ENCODE results near the gene REEP3. TPM values are rescaled to one million over a fixed set of nuclear protein-coding genes. Genes with fewer than 3 reads are reported as not detected.
"Not testable (repeated sequence)": the region's sequence is repeated elsewhere in the genome, so short reads cannot be mapped to it uniquely, and the experiment has no call there.

The REEP3 gene
- total RNA-seq, 1 donor from 2014 or later = 53.4 TPM

DNA sequence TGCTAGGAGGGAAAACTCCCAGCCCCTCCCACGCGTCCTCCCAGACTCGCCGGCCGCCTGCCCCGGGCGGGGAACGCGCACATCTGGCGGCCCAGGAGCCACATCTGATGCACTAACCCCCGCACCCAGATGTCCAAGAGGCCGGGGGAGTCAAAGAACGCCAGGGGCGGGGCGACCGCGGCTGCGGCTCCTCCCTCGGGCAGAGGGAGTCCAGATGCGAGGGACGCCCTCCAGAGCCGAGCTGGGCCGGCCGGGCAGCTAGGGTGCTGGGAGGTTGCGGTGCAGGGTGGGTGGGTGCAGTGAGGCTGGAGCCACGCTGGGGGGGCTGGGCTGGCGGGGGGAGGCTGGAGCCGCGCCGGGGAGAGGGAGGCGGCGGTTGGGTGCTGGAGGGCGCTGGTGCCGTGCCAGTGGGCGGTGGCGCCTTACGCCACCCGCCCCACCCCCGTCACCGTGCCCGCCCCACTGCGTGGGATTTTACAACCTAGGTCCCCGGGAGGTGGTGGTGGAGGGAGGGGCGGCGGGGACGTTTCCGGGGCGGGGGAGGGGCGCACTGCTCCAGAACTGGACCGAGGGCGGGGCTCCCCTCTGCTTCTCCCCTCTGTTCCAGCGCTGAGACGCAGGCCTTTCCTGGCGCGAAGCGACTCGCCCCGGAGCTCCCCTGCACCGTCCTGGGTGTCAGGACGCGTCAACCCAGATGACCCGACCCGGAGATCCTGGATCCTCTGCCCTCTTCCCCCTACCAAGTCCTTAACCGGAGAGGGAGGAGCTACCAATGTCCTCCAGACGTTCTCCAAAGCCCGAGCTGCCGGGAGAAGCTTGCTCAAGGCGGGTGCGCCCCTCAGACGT is 109.1 kb downstream of the REEP3 start:
- DNase-seq (ENCODE audit: low spot score) = peak; percentile 86

DNA sequence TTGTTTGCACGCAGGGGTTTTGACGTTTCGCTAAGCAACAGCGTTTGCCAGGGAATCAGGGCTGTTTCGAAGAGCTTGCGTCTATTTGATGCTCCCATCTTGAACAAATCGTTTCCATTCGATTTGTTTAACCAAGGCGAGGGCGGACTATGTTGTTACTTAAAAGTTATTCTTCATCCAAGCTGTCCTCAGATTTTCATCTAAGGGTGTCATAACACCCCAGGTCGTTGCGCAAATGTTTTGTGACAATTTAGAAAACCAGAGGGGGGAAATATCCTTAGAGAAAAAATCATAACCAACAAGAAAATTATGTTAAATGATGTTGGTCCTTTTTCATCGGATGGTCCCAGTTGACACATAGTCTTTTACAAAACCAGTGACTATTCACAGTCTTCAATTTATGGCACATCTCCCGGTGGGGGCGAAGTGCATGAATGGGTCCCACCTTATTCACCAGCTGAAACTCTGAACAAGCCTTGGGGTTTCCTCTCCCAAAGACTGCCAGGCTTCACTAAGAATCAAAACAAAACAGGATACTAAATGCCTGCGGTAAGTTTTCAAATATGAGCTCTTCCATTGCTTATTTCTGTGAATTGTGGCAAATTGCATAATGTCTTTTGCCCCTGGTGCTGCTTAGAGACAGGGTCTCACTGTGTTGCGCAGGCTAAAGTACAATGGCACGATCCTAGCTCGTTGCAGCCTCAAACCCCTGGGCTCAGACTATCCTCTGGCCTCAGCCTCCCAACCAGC is 109.9 kb downstream of the REEP3 start:
- DNase-seq (ENCODE audit: low spot score) = no peak

- no peak for DNase-seq (ENCODE audit: low spot score)
Observed at GRCh38 chr10:63631991-63632390, 110.8 kb downstream of the REEP3 start.

- no peak for DNase-seq (ENCODE audit: low spot score)
Observed at GRCh38 chr10:63633677-63634487, 112.7 kb downstream of the REEP3 start.

DNA sequence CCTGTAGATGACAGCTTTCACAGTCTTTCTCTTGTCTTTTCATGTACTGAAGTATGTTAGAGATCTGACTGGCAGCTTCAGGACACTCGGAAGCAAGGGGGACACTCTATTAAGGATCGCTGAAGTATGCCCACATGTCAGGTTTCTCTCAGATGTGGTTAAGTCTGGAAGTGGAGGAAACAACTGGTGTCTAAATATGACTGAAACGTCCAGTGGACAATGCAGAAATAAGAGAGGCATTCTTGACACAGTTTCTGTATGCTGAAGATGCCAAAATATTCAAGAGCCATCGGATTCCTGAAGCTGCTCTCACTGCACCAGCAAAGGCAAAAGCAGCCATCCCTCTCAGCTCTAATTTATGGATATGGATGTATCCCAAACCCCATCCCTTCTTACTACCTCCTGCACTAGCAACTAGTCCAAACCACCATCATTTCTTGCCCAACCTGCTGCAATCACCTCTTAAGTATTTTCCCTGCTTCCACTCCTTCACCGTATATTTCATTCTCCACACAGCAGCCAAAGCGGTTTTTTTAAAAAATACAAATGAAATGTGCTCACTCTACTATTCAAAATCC is 113.4 kb downstream of the REEP3 start:
- no peak for DNase-seq (ENCODE audit: low spot score)

DNA sequence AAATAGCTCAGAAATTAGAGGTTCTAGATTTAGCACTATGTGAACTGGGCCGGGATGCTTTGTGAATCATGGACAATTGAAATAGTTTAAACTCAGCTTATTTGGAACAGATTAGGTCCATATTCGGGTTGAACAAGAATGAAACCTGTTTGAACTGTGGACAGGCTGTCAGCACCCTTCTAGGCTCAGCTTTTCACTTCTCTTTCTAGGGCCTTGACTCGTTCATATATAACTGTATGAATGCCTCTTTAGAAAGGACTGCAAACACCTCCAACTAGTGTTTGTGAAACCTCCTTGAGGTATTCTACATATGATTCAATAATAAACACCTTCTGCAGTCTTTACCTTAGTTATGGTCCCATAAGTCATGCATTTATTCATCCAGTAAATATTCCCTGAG is 115.6 kb downstream of the REEP3 start:
- DNase-seq (ENCODE audit: low spot score) = no peak

DNA sequence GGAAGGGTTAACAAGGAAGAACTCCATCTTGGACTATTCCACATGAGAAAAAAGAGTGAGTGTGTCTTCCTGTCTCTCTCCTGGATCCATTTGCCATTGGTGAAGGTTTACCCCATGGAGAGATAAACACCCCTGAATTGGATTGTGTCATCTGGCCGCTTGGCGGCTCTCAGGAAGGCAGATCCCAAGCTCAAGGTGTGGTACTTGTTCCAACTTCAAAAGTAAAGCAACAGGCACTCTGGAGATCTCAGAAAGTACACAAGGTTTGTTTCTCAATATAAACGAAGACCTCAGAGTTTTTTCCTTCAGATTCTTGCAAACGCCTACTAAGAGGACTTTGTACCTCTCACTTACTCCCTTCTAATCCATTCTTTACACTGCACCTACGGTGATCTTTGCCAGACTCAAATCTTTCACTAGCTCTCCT is 116.7 kb downstream of the REEP3 start:
- no peak for DNase-seq (ENCODE audit: low spot score)

GRCh38 chr10:63641366-63641765 is 120.2 kb downstream of the REEP3 start:
- no peak for DNase-seq (ENCODE audit: low spot score)

- no peak for DNase-seq (ENCODE audit: low spot score)
Observed at GRCh38 chr10:63641799-63642198, 120.6 kb downstream of the REEP3 start.

GRCh38 chr10:63642808-63643207 is 121.6 kb downstream of the REEP3 start:
- DNase-seq (ENCODE audit: low spot score) = no peak

DNA sequence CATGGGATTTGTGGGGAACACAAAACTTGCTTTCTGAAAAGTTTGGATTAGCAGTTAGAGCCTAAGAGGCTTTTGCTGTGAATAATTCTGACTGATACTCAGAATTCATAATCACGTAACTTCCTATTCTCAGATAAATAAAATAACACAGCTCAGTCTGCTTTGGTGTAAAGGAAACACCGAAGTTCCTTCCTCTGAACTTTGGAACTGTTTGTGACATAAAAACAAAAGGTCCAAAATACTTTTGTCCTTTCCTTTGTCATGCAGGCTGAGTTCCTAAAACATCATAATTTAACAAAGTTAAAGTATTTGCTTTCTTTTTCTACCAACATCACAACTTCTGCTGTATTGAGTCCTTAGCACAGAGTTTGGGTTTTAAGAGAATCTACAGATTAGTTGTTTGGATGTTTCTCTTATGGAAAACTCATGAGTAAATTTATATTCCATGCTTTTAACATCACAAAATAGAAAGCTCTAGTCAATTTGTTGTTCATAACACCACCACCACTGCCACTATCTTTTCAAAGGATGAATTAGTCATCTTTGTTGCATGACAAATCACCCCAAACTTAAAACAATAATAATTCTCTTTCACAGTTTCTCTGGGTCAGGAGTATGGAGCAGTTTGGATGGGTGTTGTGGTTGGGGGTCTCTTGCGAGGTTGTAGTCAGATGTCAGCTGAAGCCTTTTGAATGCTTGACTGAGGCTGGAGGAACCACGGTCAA is 123.4 kb downstream of the REEP3 start:
- DNase-seq (ENCODE audit: low spot score) = no peak

DNA sequence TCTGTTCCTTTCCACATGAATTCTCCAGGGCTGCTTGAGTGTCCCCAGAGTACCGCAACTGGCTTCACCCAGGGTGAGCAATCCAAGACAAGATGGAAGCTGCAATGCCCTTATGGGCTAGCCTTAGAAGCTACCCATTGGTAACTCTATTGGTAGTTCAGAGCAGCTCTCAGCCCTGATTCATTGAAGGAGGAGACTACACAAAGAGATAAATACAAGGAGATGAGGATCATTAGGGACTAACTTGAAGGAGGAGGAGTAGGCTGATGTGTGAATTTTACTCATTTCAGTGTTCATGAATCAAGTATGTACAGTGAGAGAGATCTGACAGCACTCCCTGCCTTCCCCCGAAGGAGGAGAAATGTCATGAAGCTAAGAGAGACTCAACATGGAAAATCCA is 124.0 kb downstream of the REEP3 start:
- DNase-seq (ENCODE audit: low spot score) = no peak

GRCh38 chr10:63646491-63646890 is 125.3 kb downstream of the REEP3 start:
- DNase-seq (ENCODE audit: low spot score) = no peak

DNA sequence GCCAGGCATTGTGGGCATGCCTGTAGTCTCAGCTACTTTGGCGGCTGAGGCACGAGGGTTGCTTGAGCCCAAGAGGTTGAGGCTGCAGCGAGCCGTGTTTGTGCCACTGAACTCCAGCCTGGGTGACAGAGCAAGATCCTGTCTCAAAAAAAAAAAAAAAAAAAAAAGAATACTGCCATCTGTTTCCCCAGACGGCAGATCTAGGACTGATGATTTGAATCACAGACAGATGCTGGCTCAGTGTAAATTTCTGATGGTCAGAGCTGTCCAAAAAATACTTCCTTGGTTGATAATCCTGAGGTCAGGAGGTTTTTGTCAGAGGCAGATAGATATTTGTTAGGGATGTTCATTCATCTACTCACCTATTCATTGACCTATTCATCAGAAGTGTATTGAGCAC is 130.7 kb downstream of the REEP3 start:
- no peak for DNase-seq (ENCODE audit: low spot score)

- no peak for DNase-seq (ENCODE audit: low spot score)
Observed at GRCh38 chr10:63653747-63654146, 132.5 kb downstream of the REEP3 start.

DNA sequence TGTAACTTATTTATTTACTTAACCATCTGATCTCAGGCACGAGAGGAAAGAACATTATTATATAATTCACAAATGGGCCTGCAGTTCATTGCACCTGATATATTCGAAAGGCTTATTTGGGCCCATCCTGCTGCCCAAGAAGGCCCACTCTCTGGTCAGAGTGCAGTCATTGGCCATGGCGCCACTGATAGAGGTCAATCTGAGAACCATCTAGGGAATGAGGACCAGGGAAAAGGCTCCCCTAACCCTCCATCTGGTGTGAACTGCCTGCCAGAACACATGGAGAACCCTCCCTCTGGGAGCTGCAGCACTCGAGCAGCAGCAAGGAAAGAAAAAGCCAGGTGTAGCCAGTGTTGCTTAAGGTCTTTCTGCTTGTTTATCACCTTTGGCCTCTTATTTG is 136.6 kb downstream of the REEP3 start:
- no peak for DNase-seq (ENCODE audit: low spot score)

- DNase-seq (ENCODE audit: low spot score) = not testable (repeated sequence)
Observed at GRCh38 chr10:63660941-63661340, 139.7 kb downstream of the REEP3 start.

GRCh38 chr10:63661347-63661746 is 140.1 kb downstream of the REEP3 start:
- DNase-seq (ENCODE audit: low spot score) = no peak

GRCh38 chr10:63664341-63664885 is 143.2 kb downstream of the REEP3 start:
- no peak for DNase-seq (ENCODE audit: low spot score)

GRCh38 chr10:63665006-63665580 is 143.9 kb downstream of the REEP3 start:
- DNase-seq (ENCODE audit: low spot score) = not testable (repeated sequence)

Data from mucosa of gallbladder (tissue), 1 donor.